RPMI8226 (cell line): ENCODE measurements around the gene SUMO3.
"Not testable (repeated sequence)": the region's sequence is repeated elsewhere in the genome, so short reads cannot be mapped to it uniquely, and the experiment has no call there.

Experiments
- DNase-seq: peaks from one replicate; pipeline ENCODE4 v3.0.0-alpha.2; 2015

The SUMO3 gene

DNA sequence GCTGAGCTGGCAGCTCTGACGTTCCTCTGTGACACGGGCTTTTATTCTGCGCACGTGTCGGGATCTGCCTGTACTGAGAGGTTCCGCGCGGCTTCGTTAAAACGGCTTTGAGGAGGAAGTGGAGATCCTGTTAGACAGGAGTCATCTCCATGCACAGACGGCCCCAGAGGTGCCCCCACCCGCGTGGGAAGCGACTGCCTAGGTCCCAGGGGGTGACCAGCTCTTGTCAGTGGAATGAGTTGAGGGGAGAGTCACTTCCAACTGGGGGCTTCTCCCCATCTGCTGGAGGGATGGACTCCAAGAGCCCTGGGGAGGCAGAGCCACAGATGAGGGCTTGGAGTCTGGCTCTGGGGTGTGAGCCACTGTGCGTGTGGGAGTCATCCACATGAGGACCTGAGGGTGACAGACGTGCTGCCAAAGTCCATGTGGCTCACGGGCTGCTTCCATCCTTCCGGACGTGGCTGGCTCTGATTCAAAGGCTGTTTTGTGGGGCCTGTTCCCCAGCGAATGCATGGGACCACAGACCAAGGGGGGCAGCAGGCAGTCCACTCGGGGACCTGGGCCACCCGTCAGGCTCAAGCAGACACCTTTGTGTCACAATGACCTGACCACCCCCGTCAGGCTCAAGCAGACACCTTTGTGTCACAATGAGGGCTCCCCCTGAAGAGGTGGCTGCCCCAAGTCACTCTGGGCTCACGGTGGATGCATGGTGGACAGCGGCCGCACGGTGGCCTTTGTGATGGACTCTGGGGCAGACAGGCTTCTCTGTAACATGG, 28.8 kb upstream of the SUMO3 start:
- no peak for DNase-seq

DNA sequence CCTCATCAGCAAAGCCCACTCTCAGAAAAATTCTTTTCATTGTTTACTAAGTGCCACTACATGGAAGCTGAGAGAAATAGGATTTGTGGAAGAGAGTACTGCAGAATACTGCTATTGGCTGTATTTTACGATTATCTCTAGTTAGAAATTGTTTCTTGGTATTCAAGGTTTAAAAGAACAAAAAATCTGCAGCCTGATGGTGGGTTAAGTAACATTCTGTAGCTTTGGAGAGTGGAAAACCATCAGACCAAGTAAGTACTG, 28.3 kb upstream of the SUMO3 start:
- no peak for DNase-seq

DNA sequence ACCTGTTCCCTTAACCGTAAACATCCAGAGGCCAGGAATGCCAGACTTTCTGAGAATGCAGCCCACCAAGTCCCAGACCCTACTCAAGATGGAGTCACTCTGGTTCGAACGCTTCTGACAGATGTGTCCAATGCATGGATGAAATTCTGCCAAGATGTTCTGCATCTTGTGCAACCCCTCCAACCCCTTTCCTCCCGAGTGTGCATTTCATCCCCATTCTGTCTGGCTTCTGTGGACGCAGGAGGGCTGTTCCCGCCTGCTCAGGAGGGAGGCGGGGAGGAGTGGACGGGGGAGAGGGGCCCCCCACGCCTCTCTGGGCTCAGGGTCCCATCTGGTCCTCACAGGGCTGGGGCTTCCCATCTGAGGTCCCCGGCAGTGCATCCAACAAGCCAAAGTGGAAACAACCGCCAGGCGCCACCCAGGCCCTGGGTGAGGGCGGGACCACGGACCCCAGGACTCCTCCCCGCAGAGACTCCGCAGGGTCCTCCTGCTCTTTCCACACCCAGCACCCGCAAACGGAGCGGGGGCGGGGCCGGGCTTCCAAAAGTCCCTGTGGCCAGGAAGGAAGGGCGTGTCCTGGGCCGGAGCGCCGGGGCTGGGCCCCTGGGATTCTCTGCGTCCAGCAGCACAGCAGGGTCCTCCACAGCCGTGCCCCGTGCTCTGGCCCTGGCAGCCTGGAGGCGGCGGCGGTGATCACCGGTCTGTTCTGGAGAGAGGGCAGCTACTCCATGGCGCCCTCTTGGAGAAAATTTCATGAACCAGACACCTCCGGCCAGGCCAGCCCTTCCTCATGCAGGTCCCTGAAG, 27.8 kb upstream of the SUMO3 start:
- DNase-seq, result peak; percentile 80

DNA sequence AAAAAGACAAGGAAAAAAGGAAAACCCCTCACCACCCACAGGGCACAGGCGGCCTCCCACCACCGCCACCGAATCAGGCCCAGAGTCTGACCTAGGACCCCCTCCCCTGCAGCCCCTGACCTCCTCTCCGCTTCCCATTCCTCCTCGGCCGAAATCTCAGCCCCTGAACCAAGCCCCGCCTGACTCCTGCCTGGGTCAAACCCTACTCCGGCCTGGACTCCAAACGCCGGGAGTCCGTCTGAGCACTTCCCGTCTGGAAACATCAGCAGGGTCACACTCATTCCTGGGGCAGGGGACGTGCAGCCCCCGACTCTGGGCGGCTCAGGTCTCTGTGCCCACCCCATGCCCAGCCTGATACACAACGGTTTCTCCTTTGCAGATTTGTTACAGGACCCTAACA, 26.4 kb upstream of the SUMO3 start:
- DNase-seq, result no peak

DNA sequence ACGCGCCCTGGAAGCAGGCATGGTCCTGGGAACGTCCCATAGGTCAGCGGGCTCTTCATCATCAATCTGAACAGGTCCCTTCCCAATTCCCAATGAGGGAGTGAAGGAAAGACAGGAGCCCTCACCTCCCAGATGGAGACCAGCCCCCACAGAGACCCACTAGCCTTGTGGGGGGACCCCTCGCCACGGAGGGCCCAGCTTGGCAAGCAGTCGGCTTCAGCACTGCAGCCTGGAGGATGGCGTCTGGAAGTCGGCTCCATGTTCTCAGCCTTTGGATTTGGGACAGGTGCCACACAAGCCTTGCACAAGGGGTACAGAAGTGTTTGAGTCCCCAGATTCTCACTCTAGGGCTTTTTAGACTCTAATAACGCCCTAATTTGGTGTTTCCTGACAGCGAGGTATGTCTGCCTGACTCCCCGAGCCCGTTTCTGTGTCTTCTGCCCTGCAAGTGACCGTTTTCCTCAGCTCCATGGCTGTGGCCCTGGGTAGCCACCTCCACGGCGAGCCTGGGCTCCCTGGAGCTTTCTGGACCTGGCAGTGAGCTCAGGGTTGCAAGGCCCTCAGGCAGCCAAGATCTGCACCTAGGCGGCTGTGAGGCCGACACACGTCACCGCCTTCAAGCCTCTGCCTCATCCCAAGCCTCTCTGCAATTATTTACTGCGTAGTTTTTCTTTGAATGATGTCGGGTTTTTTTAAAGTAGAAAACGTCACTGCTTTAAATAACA, 25.0 kb upstream of the SUMO3 start:
- no peak for DNase-seq

DNA sequence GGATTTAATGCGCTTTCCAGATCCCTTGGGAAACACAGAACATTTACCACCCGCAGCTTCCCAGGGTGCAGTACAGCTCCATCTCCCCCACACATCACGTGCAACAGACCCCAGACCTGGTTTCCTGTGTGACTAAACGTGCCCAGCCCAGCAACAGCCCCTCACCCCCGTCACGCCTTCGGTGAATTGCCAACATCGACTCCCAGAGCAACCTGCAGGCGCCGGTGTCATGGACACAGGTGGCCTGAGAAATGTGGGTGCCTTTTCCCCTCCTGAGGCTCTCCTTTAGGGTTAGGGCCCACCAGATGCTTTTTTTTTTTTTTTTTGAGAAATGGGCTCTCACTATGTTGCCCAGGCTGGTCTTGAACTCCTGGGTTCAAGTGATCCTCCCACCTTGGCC, 24.2 kb upstream of the SUMO3 start:
- no peak for DNase-seq

DNA sequence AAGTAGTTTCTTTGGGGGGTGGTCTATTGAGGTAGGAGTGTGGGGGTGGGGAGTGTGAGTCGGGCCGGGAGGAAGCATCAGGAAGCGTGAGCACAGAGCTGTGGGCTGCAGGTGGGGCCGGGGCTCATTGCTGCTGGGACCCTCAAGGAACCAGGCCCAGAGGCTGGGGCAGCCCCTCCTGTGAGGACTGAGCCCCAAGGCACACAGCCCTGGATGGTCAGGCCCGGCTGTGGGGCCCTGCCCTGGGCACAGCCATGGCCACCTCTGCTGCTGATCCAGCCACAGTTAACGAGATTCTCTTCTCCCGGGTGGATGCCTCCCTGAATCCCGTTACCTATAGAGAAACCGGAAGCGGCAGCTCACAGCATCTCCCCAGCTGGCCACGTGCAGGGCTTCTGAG, 22.9 kb upstream of the SUMO3 start:
- no peak for DNase-seq

DNA sequence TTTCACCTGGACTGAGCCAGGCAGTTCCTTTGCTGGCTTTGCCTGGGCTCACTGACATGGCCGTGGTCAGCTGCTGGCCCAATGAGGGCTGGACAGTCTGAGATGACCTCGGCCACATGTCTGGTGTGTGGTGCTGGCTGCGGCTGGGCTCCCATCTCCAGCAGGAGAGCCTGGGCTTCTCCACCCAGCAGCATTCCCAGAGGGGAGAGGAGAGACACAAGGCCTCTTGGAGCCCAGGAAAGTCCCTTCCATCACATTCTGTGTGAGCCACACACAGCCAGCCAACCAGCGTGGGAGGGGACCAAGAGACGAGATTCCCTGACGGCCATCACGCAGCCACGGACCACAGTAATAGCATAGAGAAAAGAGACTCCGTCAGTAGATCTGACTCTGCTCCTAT, 21.1 kb upstream of the SUMO3 start:
- DNase-seq, result no peak

DNA sequence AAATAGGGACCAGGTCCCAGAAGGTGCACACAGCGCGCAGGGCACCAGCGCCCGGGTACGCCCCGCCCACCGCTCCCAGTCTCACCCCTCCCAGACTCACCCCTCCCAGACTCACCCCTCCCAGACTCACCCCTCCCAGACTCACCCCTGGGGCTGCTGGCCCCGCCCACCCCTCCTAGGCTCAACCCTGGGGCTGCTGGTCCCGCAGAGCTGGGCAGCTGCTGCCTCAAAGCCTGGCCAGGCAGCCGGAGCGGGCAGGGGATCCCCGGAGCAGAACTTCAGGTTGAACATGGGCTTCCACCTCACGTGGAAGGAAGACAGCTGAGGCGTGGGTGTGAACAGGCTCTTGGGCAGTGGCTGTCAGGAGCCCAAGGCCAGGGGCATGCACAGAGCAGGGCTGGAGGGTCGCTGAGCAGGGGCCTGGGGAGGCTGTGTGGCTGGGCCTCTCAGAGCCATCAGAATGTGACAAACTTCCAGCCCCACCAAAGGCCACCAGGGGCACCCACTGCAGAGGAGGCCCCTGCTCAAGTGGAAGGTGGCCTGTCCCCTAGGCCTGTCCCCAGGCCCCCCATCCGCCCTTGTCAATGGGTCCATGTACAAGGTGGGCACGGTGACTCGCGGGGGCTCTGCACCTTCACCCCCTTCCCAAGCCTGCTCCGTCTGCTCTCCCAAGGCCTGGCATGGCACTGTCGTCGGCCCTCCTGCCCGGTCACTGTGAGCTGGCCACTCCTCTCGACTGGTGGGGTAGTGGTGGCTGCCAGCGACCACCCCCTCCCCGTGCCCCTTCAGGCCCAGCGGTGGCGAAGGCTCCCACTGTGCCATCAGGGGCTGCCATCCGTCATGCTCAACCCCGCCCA, 20.4 kb upstream of the SUMO3 start:
- no peak for DNase-seq

DNA sequence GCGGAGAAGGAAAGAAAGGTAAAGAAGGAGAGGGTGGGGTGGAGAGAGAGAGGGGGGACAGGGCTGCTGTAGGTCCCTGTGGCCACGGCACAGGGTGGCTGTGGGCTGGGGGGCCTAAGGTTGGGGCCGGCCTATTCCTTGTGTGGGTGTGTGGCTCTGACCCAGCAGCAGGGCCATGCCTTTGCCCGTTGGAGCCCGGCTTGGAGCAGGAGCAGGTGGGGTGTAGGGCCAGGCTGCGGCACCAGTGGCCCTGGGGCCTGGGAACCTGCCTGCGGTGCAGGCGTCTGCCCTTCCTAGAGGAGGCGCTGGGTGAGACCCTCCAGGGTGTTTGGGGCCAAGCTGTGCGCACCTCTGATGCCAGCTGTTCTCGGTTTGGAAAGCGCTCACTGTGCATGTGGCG, 19.7 kb upstream of the SUMO3 start:
- no peak for DNase-seq

DNA sequence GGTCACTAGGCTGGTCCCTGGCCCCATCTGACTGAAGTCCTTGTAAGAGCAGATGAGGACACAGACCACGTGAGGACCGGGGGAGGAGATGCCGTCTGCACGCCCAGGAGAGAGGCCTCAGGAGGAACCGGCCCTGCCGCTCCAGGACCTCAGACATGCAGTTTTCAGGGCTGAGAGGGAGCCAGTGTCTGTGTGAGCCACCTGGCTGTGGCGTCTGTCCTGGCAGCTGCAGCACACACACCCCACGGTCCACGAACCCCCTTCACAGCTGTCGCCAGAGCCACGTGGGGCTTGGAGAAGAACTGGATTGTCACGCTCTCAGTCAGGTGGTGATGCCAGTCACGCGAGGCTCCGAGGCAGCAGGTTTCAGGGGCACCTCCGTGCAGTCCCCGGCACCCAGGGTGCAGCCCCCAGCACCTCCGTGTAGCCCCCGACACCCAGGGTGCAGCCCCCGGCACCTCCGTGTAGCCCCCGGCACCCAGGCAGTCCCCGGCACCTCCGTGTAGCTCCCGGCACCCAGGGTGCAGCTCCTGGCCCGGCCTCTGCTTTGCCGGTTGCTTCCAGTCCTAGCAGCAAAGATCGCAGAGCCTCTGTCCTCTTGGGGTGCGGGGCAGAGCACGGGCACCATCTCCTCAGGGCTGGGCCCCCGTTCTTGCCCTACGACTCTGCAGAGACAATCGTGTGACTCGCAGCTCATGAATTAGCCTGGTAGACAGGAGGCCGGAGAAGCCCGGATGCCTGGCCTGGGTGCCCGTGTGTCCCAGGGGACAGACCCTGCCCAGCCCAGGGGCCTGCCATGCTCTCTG, 19.0 kb upstream of the SUMO3 start:
- DNase-seq, result peak; percentile 78

DNA sequence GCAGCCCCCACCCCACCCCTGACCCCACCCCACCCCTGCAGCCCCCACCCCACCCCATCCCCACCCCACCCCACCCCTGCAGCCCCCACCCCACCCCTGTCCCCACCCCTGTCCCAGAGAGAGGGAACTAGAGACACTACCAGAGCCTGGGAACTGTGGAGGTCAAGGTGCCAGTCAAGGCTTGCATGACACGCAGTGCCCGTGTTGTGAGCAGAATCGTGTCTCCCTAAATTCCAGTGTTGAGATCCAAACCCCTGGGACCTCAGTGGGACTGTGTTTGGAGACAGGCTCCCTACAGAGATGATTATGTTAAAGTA, 18.4 kb upstream of the SUMO3 start:
- no peak for DNase-seq

DNA sequence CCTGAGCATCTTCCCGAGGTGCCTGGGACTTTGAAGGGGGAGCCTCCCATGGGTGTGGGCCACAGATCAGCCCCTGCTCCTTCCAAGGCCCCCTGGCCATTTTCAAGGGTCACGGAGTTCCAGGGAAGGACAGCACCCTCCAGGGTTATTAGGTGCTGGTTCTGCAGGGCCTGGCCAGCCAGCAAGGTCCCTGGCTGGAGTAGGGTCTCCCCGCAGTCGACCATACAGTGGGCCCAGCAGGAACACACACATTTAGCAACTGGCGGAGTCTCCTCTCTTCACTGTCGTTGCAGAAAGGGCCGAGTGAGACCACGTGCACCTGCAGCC, 17.7 kb upstream of the SUMO3 start:
- no peak for DNase-seq

DNA sequence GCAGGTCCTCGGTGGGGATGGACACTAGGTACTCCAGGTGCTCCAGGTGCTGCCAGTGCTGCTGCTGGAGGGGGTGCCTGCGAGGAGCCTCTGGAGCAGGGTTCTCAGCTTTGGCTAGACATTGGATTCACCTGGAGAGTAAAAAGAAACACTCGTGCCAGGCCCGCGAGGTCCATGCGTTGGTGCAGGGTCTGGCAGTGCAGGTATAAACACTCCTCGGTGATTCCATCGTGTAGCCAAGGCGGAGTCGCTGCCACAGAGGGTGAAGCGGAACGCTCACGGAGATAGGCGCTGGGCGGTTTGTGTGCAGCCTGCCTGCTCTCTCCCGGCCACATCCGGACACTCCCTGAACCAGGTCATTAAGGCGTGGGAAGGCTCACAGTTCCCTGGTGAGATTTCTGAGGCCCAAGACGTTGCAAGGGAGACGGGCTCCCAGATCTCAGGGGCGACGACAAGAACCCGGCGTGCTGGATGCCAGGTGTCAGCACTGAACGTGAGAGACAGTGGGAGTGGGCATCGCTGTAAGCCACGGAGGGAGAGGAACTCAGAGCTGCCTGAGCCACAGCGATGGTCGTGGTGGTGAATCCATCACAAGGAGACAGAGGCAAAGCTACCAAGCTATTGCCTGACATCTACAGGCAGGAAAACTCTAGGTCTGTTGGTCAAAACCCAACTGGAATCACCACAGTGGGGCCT, 17.2 kb upstream of the SUMO3 start:
- no peak for DNase-seq

DNA sequence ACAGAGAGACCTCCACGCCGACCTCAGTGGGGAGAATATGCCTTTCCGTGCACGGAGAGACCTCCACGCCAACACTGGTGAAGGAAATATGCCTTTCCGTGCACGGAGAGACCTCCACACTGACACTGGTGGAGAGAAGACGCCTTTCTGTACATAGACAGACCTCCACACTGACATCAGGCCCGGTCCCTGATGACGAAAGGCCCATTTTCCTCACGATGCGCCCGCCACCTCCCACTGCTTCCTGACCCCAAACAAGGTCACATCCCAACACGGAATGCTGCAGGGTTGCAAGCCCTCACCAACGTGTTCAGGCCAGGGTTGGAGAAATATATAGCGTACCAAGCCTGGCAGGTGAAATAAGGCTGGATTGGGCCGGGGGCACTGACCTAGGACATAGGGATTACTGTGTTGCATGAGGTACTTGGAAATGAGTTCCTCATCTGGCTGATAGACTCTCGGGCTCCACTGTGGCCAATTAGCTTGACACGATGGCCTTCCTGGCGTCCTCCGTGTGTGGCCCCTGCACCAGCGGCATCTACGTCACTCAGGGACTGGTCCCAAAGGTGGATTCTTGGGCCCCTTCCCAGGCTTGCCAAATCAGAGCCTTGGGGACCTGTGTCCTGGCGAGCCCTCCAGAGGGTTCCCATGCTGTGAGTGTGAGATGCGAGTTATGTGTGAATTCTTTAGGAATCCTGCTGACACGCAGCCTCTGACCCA, 16.5 kb upstream of the SUMO3 start:
- DNase-seq, result no peak

DNA sequence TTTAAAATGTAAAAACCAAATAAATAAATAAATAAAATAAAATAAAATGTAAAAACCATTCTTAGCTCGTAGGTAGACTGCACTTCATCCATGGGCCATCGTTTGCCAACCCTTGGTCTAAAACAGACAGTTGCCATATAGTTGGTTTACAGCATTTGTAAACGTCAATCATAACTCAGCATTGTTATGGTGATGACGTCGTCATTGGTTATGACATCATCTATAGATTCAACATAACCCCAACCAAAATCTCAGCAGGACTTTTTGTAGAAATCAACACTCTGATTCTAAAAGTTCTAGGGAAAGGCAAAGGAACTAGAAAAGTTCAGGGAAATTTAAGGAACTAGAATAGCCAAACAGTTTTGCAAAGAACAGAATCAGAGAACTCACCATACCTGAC, 15.8 kb upstream of the SUMO3 start:
- DNase-seq, result no peak

DNA sequence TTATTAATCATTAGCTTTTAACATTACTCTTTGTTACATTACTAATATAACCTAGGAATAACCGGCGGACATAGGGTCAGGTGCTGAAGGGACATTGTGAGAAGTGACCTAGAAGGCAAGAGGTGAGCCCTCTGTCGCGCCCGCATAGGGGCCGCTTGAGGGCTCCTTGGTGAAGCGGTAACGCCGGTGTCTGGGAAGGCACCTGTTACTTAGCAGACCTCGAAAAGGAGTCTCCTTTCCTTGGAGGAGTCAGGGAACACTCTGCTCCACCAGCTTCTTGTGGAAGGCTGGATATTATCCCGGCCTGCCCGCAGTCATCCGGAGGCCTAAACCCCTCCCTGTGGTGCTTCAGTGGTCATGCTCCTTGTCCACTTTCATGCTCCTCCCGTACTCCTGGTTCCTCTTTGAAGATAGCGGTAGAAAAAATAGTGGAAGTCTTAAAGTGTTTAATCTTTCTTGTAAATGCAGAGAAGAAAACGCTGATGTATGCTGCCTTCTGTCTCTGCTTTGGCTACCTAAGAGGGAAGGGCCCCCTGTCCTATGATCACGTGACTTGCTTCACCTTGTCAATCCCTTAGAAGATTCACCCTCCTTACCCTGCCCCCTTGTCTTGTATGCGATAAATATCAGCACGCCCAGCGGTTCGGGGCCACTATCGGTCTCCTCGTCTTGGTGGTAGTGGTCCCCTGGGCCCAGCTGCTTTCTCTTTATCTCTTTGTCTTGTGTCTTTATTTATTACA, 14.8 kb upstream of the SUMO3 start:
- not testable (repeated sequence) for DNase-seq

DNA sequence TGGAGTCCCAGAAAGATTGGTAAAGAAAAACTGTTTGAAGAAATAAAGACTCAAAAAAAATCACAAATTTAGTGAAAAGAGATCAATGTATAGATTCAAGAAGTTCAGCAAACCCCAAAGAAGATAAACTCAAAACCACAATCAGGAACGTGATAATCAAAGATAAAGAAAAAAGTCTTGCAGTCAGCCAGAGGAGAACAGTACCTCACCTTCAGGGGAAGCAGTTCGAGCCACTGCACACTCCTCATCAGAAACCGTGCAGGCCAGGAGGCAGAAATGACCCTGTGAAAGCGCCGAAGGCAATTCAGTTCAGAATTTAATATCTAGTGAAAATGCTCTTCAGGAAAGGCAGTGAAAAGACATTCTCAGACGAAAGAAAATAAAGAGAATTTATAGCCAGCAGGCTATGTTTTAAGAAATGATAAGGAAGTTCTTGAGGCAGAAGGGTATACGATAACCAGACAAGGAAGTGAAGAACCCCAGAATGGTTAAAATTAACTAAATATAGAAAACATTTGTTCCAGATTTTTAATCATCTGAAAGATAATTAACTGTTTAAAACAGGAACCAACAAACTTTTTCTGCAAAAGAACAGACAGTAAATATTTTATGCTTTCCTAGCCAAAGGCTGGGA, 13.5 kb upstream of the SUMO3 start:
- DNase-seq, result no peak

DNA sequence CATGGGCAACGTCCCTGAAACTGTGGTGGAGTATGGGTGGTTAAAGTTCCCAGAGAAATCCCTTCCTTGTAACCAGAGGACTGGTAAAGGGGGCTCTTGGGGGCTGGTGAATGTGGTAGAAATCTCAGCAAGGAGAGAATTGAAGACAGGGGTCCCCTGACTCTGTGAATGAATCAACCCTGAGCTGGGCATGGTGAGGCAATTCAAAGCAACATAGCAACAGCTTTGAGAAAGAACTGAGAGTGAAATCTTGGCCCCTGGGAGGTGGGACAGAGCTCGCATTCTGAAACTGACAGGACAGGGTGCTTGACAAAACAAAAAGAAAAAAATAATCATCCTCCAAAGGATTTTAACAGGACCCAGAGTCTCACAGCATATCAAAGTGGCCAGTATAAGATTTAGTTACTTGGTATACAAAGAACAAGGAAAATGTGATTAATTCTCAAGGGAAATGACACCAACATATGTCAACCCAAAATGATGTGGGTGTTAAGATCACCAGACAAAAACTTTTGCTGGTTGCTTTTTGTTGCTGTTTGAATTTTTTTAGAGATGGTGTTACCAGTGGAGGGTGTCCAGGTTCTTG, 11.7 kb upstream of the SUMO3 start:
- DNase-seq, result no peak
